Neural cell (in vitro differentiated cells): ENCODE measurements around the gene SLC9A7. TPM values are rescaled to one million over a fixed set of nuclear protein-coding genes. Genes with fewer than 3 reads are reported as not detected.

ENCODE experiments used
- H2AFZ ChIP-seq: fragments of 200-600, 300-800 bp; sonication (generic), shearing (Covaris generic); 2 replicates; pipeline ENCODE4 v1.6.0; 2014; ENCODE audit warnings: low read depth, mild to moderate bottlenecking, antibody characterized with exemption, low read length, moderate library complexity
- H3F3A ChIP-seq: fragments of 200-600 bp; shearing (Covaris generic); 2 replicates; pipeline ENCODE4 v1.6.1; 2016; ENCODE audit warnings: mild to moderate bottlenecking, moderate library complexity, mixed read lengths, antibody characterized with exemption, low read length; ENCODE audit not compliant: insufficient read depth, poor library complexity, severe bottlenecking
- H3K27ac ChIP-seq: fragments of 200-600, 300-800 bp; sonication (generic), shearing (Covaris generic); 2 replicates; pipeline ENCODE4 v1.5.1; 2014; ENCODE audit warnings: mild to moderate bottlenecking, low read length, moderate library complexity
- H3K27me3 ChIP-seq: fragments of 300-800, 200-600 bp; sonication (generic), shearing (Covaris generic); 2 replicates; pipeline ENCODE4 v1.6.0; 2014; ENCODE audit warnings: mild to moderate bottlenecking, low read depth, low read length, moderate library complexity; ENCODE audit not compliant: insufficient read depth
- H3K36me3 ChIP-seq: fragments of 300-800, 200-600 bp; sonication (generic), shearing (Covaris generic); 2 replicates; pipeline ENCODE4 v1.5.1; 2014; ENCODE audit warnings: mild to moderate bottlenecking, antibody characterized with exemption, low read length, moderate library complexity; ENCODE audit not compliant: insufficient read depth
- H3K4me2 ChIP-seq: fragments of 300-800, 200-600 bp; sonication (generic), shearing (Covaris generic); 2 replicates; pipeline ENCODE4 v1.6.0; 2014; ENCODE audit warnings: mild to moderate bottlenecking, low read length
- H3K4me3 ChIP-seq: fragments of 300-800, 200-600 bp; sonication (generic), shearing (Covaris generic); 2 replicates; pipeline ENCODE4 v1.5.1; 2014; ENCODE audit warnings: mild to moderate bottlenecking, low read length, moderate library complexity
- H3K79me2 ChIP-seq: fragments of 200-600 bp; shearing (Covaris generic); replicated peaks from 2 replicates; pipeline ENCODE4 v1.6.0; 2014; ENCODE audit warnings: mild to moderate bottlenecking, low read length, moderate library complexity; ENCODE audit not compliant: insufficient read depth
- H3K9ac ChIP-seq: fragments of 300-800, 200-600 bp; sonication (generic), shearing (Covaris generic); 2 replicates; pipeline ENCODE4 v1.6.1; 2016; ENCODE audit warnings: mild to moderate bottlenecking, low read length, mixed read lengths
- H3K9me2 ChIP-seq: fragments of 200-600 bp; shearing (Covaris generic); 2 replicates; pipeline ENCODE4 v1.6.1; 2016; ENCODE audit warnings: mild to moderate bottlenecking, low read length, mixed read lengths; ENCODE audit not compliant: insufficient read depth
- H3K9me3 ChIP-seq: fragments of 200-600, 300-800 bp; sonication (generic), shearing (Covaris generic); 2 replicates; pipeline ENCODE4 v1.6.1; 2016; ENCODE audit warnings: mild to moderate bottlenecking, mixed run types, low read length, moderate library complexity, mixed read lengths
- H4K20me1 ChIP-seq: fragments of 200-600 bp; shearing (Covaris generic); 2 replicates; pipeline ENCODE4 v1.6.1; 2016; ENCODE audit warnings: mild to moderate bottlenecking, mixed run types; ENCODE audit not compliant: insufficient read depth
- CTCF ChIP-seq: fragments of 450-650 bp; IDR thresholded peaks from 2 replicates; pipeline ENCODE4 v1.5.1; 2014; ENCODE audit warnings: antibody characterized with exemption, mild to moderate bottlenecking, moderate library complexity; ENCODE audit not compliant: poor library complexity, severe bottlenecking
- MXI1 ChIP-seq: fragments of 450-650 bp; conservative IDR thresholded peaks from 2 replicates; pipeline ENCODE4 v1.6.1; 2014; ENCODE audit warnings: antibody characterized with exemption, mild to moderate bottlenecking; ENCODE audit not compliant: poor library complexity, severe bottlenecking
- POLR2AphosphoS5 ChIP-seq: IDR thresholded peaks from 2 replicates; pipeline ENCODE4 v1.6.1; 2012
- RAD21 ChIP-seq: fragments of 450-650 bp; conservative IDR thresholded peaks from 2 replicates; pipeline ENCODE4 v1.6.1; 2014; ENCODE audit warnings: antibody characterized with exemption, mild to moderate bottlenecking, moderate library complexity
- REST ChIP-seq: IDR thresholded peaks from 2 replicates; pipeline ENCODE4 v1.6.1; 2012; ENCODE audit warnings: borderline replicate concordance
- SMC3 ChIP-seq: fragments of 450-650 bp; conservative IDR thresholded peaks from 2 replicates; pipeline ENCODE4 v1.6.1; 2014; ENCODE audit warnings: antibody characterized with exemption, mild to moderate bottlenecking, moderate library complexity; ENCODE audit not compliant: poor library complexity
- TAF1 ChIP-seq: IDR thresholded peaks from 2 replicates; pipeline ENCODE4 v1.6.1; 2012; ENCODE audit warnings: low read depth
- polyA plus RNA-seq: library from polyadenylated mRNA; depleted of rRNA; stranded (reverse); fragments of >200 nt; gene quantifications from 2 replicates; pipeline ENCODE4 v1.2.3, GENCODE V29; 2014

Gene SLC9A7
- polyA plus RNA-seq, 1 donor from 2014 or later: 12.1 TPM

- Histone ChIP-seq H3K9me2 (no peaks in the 10 kb centered on the region), H3K4me2 (no peak overlapping the region), H3K27me3 (no peaks in the 10 kb centered on the region), H3K9me3 (no peaks in the 10 kb centered on the region), H3K4me3 (no peak overlapping the region), H4K20me1 (no peaks in the 10 kb centered on the region), H3K9ac (no peak overlapping the region), H3K36me3 (no peaks in the 10 kb centered on the region), H3K79me2 (no peaks in the 10 kb centered on the region), H3F3A (no peaks in the 10 kb centered on the region), H3K27ac (no peak overlapping the region), H2AFZ (no peak overlapping the region)
- TF ChIP-seq RAD21: no peak
- no peak for TF ChIP-seq CTCF
- no peak for TF ChIP-seq MXI1
- TF ChIP-seq SMC3: no peak
- TF ChIP-seq POLR2AphosphoS5: no peak
- no peak for TF ChIP-seq TAF1
- TF ChIP-seq REST: no peak
Measured at GRCh38 chrX:46803140-46803539, 44.2 kb upstream of the SLC9A7 start.

- TF ChIP-seq REST: no peak
- peak; percentile 73 for TF ChIP-seq SMC3
- no peak for TF ChIP-seq POLR2AphosphoS5
- TF ChIP-seq CTCF: peak; percentile 69
- TF ChIP-seq RAD21: peak; percentile 75
- Histone ChIP-seq H3F3A (no peaks in the 10 kb centered on the region), H3K4me2 (no peak overlapping the region), H3K27ac (no peak overlapping the region), H3K27me3 (no peaks in the 10 kb centered on the region), H2AFZ (no peak overlapping the region), H3K9ac (no peak overlapping the region), H4K20me1 (no peaks in the 10 kb centered on the region), H3K79me2 (no peaks in the 10 kb centered on the region), H3K9me3 (no peaks in the 10 kb centered on the region), H3K36me3 (no peaks in the 10 kb centered on the region), H3K4me3 (no peak overlapping the region), H3K9me2 (no peaks in the 10 kb centered on the region)
Measured at GRCh38 chrX:46796574-46797191, 37.8 kb upstream of the SLC9A7 start.
